ENCODE data around the gene SSR4.
"Not testable (repeated sequence)": the region's sequence is repeated elsewhere in the genome, so short reads cannot be mapped to it uniquely, and the experiment has no call there.

SSR4 gene

GRCh38 chrX:153805436-153805835, 11.0 kb downstream of the SSR4 start:
- DNase-seq (ENCODE audit: low read depth), result no peak

DNA sequence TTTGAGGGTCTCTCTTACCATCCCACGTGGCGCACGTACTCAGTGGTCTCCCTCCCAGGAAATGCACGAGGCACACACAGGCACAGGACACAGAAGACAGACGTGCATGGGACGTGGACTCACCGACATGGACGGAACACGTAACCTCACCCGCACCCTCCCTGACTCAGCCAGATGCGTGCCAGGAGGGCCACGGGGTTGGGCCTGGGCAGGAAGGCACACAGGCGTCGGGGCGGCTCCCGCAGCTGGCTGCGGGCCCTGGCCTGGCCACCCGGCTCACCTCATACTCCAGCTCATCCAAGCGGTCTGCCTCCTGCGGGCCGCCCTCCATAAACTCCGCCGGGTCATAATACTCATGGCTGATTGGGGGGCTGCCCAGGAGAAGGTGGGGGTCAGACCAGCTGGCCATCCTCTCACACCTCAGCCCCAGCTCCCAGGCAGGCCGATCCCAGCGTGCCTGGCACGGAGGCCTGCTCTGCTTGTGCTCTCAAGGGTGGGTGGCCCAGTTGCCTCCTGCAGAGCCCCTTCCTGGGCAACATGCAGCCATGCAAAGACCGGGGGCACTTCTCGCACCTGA, 12.6 kb downstream of the SSR4 start:
- no peak for DNase-seq (ENCODE audit: low read depth)

DNA sequence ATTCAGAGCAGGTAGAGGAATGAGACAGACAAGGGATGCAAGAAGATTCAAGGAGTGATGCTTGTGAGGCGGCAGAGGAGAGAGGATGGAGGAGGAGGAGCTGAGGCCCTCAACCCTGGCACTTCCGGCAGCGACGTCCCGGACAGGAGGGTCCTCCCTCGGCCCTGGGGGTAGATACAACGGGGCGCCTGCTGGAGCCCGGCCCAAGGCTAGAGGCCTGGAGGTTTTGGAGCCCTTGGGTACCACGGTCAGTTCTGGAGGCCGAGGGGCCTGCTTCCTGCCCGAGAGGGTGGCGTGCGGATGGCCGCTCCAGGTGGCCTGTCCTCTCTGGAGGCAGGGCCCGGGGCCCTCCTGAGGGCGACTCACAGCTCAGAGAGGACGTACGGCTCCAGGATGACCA, 13.5 kb downstream of the SSR4 start:
- DNase-seq (ENCODE audit: low read depth), result no peak

DNA sequence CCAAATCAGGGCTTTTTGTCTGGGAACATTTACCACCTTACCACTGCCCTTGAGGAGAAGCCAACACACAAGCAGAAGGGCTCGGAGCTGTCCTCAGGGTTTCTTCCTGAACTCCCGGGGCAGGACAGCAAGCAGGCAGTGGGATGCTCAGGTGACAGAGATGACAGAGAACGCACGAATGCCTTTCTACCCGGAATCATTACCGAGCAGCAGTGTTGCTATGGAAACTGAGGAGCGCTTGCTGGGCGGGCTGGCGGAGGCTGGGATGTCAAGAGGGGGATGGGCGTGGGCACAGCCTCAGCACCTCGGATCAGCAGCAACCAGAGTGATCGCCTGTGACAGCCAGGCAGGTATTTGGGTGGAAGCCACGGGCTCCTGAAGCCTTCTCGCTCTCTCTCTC, 17.8 kb downstream of the SSR4 start:
- no peak for DNase-seq (ENCODE audit: low read depth)

DNA sequence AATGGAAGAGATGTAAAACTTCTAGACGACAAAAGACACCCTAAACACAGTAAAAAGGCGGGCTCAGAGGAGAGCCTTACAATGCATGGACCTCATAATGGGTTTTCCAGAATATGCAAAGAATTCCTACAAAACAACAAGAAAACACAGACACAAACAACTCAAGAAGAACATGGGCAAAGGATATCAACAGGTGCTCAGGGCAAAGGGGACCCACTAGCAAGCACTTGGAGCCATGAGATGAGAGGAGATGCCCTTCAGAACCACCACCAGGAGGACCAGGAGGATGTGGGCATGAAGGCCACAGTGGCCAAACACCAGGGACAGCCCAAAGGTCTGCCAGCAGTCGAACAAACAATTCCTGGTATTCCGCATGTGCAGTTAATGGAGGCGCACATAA, 18.7 kb downstream of the SSR4 start:
- no peak for DNase-seq (ENCODE audit: low read depth)

DNA sequence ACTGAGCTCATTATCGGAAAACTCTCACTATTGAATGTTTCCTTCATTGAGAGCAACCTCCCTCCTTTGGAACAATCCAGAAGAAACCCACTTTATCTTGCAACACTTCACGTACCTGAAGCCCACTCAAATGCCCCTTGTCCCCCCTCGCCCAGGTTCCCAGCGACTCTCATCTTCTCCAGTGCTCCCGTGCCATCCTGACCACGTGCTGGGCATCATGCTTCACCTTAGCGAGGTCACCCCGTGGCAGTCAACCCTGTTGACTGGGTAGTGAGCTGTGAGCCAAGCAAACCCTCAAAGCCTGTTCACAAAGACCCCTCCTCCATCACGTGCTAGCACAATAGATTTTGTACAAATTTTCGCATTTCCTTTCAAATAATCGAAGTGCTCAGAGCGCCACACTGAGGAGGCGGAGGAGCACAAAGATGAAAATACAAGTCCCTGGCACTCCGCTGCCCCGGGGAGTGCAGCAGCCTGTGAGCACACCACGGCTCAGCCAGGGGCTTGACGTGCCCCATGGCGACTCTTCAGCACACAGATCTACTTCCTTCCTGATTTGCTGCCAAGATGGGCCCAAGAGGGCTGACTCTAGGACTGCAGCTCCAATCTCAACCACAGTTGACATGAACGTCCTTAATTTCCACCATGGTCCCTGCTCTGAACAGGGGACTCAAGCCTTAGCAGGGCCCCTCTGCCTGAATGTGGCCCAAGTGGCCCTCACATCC, 20.3 kb downstream of the SSR4 start:
- no peak for DNase-seq (ENCODE audit: low read depth)

GRCh38 chrX:153816831-153817690, 22.6 kb downstream of the SSR4 start:
- no peak for DNase-seq (ENCODE audit: low read depth)

DNA sequence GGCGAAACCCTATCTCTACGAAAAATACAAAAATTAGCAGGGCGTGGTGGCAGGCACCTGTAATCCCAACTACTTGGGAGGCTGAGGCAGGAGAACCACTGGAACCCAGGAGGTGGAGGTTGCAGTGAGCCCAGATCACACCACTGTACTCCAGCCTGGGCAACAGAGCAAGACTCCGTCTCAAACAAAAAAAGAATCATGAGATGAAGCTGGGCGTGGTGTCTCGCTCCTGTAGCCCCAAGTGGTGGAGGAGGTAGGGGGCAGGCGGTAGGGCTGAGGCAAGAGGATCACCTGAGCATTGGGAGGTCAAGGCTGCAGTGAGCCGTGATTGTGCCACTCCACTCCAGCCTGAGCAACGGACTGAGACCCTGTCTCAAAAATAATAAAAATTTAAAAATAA, 23.6 kb downstream of the SSR4 start:
- DNase-seq (ENCODE audit: low read depth), result not testable (repeated sequence)

- DNase-seq (ENCODE audit: low read depth), result no peak
Measured at GRCh38 chrX:153818571-153819383, 24.3 kb downstream of the SSR4 start.

- DNase-seq (ENCODE audit: low read depth), result no peak
Measured at GRCh38 chrX:153819384-153820040, 25.0 kb downstream of the SSR4 start.

DNA sequence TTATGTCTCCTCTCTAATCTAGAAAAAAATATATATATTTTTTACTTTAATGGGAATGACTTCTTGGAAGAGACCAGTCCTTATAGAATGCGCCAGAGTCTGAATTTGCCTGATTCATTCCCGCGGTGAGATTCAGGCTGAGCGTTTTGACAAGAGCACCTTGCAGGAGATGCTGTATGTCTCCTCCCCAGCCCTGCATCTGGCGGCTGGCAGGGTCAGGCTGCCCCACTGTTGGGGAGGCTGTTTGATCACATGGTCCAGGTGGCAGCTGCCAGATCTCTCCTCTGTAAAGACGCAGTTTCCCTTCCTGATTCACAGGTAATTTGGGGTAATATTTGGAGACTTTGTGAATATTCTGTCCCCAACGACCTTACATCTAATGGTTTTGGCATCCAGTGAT, 26.1 kb downstream of the SSR4 start:
- DNase-seq (ENCODE audit: low read depth), result no peak

DNA sequence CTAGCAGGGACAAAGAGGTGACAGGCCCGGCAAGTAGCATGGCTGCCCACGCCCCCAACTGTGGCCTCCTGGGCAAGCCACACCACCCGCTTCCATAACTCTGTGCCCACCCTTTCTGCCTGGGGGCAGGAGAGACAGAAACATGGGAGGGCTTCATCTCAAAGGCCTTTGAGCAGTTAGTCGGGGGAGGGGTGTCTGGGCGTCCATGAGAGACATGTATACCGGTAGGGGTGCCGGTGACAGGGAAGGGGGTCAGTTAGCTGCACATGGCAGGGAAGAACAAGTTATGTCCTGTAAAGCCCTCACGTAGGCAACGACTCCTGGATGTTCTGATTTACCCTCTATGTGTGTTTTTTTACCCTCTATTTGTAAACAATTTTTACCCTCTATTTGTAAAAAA, 26.6 kb downstream of the SSR4 start:
- no peak for DNase-seq (ENCODE audit: low read depth)

DNA sequence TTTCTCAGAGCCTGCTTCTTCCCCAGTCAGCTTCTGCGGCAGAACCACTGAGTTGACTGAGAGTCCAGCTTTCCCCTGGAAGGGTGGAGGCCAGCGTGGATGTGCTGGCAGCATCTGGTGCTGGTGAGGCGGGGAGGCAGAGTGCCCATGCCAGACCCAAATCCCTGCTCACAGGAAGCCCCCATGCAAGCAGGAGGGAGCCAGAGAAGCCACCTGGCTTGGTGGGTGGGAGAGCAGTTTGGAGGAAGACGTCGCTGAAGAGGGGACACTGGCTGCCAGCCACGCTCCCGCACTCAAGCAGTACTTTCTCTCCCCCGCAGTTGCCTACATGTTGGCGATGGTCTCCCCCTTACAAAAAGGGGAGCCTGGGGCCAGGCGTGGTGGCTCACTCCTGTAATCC, 29.9 kb downstream of the SSR4 start:
- no peak for DNase-seq (ENCODE audit: low read depth)

DNA sequence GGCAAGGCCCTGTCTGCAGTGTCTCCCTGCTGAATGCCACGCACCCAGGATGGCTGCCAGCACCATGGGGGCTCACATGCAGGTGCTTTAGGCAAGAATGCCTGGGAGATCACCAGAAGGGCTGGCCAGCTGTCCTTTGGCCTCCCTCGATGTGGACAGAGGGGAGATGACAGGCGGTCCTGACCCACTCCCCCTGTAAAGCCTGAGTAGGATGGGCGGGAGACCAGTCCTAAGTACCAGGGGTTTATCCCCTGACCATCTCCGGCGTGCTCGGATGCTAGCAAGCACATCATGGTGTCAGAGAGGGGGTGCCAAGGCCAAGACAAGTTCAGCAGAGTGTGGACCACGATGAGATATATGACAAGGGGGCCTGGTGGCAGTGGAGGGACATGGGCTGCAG, 30.6 kb downstream of the SSR4 start:
- DNase-seq (ENCODE audit: low read depth), result no peak

- no peak for DNase-seq (ENCODE audit: low read depth)
Measured at GRCh38 chrX:153827016-153827415, 32.5 kb downstream of the SSR4 start.

DNA sequence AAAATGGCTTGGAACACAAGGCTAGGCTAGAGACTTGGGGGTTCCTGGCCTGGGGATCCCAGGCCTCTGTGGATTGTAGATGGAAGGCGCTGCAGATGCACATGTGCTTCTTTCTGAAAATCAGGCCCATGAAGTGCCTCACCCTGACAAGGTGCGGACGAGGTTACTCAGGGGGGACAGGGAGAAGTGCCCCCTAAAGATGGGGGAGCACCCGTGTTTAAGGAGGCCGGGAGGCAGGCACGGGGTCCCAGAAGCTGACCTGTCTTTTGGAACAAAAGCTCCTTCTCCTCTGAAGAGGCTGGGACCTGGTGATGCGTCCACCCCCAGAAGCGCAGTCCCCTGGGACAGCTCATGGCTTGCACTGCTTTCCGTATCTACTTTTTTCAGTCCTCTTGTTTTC, 33.4 kb downstream of the SSR4 start:
- no peak for DNase-seq (ENCODE audit: low read depth)

- no peak for DNase-seq (ENCODE audit: low read depth)
Measured at GRCh38 chrX:153828308-153828707, 33.8 kb downstream of the SSR4 start.

GRCh38 chrX:153828723-153829548, 34.5 kb downstream of the SSR4 start:
- DNase-seq (ENCODE audit: low read depth), result no peak

DNA sequence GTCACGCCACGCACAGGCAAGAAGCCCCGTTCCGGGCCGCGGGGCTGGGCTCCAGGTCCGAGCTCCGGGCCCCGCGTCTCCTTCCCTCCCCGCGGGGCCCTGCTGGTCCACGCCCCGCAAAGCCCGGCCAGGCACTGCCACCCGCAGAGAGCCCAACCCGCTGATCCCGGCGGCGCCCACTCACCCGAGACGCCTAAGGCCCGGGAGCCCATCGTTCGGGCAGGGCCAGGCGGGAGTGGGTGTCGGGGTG, 35.0 kb downstream of the SSR4 start:
- DNase-seq (ENCODE audit: low read depth), result no peak

DNA sequence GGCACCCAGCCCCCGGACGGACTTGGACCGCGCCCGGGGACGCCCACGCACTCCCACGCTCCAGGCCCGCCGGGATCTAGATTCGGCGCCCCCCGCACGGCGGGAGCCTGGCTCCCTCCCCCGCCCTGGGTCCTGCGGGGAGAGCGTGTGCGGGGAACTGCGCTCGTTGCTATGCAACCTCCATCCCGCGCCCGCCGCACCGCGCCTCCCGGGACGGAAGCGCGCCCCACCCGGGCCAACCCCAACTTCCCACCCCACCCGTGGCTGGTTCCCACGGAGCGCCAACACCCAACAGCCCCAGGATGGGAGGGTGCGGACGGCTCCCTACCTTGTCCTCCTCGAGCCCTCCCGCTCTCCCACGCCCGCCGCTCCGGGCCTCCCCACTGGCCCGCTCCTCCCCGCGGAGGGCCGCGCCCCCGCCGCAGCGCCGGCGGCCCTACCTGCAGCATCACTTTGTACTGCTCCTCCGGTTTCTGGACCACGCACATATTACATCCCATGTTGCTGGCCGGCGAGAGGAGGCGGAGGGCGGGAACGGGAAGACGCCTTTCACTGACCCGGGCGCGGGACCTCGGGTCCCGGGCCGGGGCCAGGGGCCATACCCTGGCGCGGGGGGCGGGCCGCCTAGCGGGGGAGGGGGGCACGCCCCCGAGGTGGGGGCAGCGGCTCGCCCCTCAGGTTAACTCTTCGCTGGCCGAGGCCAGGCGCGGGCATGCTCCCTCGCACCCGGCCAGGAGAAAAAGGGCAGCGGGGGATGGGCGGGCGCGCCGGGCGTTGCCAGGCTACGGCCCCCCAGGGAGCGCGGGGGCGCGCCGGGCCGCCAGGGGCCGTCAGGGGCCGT, 35.6 kb downstream of the SSR4 start, which contains the start of gene PDZD4:
TSS of gene PDZD4 (minus strand) at position 746 of the 841 bp plus-strand sequence. CDS start at position 500, 246 bp downstream.
- no peak for DNase-seq (ENCODE audit: low read depth)

All from GM04503 (cell line).